Calu3 (cell line): ENCODE measurements around the gene MYLK. TPM values are rescaled to one million over a fixed set of nuclear protein-coding genes. Genes with fewer than 3 reads are reported as not detected.

ENCODE experiments used
- BruUV-seq: library from RNA; stranded (reverse); fragments of 400-500 nt; replicated peaks from 2 replicates; lab custom pipeline; 2021; lab: Mats Ljungman, UMichigan
- CTCF ChIA-PET: fragments of 300-600 bp; sonication (Branson Sonifier 250); formaldehyde crosslinking; loops from one replicate; lab custom pipeline; 2022; ENCODE audit warnings: antibody characterized with exemption; lab: Charles Lee
- DNase-seq: peaks from one replicate; pipeline ENCODE4 v3.0.0; 2022
- H3K27ac Mint-ChIP-seq: one replicate; pipeline ENCODE4 v1.8.0; 2022; ENCODE audit warnings: mixed read lengths; ENCODE audit not compliant: unreplicated experiment
- H3K27me3 Mint-ChIP-seq: one replicate; pipeline ENCODE4 v1.8.0; 2022; ENCODE audit warnings: mixed read lengths; ENCODE audit not compliant: unreplicated experiment
- H3K36me3 Mint-ChIP-seq: one replicate; pipeline ENCODE4 v1.8.0; 2022; ENCODE audit warnings: mild to moderate bottlenecking, moderate library complexity, mixed read lengths; ENCODE audit not compliant: insufficient read depth, unreplicated experiment
- H3K4me1 Mint-ChIP-seq: one replicate; pipeline ENCODE4 v1.8.0; 2022; ENCODE audit warnings: mild to moderate bottlenecking, low read depth, mixed read lengths; ENCODE audit not compliant: unreplicated experiment
- H3K4me3 Mint-ChIP-seq: one replicate; pipeline ENCODE4 v1.8.0; 2022; ENCODE audit warnings: mild to moderate bottlenecking, low read depth, moderate library complexity, mixed read lengths; ENCODE audit not compliant: unreplicated experiment
- H3K9me3 Mint-ChIP-seq: one replicate; pipeline ENCODE4 v1.8.0; 2022; ENCODE audit warnings: low read depth, mixed read lengths; ENCODE audit not compliant: unreplicated experiment
- CTCF ChIP-seq: fragments of 200-600 bp; IDR thresholded peaks from one replicate; pipeline ENCODE4 v1.8.0; 2022; ENCODE audit warnings: antibody characterized with exemption; ENCODE audit not compliant: unreplicated experiment
- intact Hi-C: fragments of 100-400 bp; cut with micrococcal nuclease; formaldehyde crosslinking; loops from one replicate; pipeline ENCODE4 v1.10.0; 2022; ENCODE audit not compliant: unreplicated experiment
- total RNA-seq: library from RNA; stranded (reverse); gene quantifications from 2 replicates; pipeline ENCODE4 v1.2.3, GENCODE V29; 2022

The MYLK gene
- total RNA-seq, 1 experiment from 2014 or later, result 10.7 TPM

GRCh38 chr3:123735456-123735855 is 148.7 kb downstream of the MYLK start:
- no TSS peak for BruUV-seq
- Mint-ChIP-seq H3K27me3 (no peaks in the 10 kb centered on the region), H3K4me1 (peaks cover 19% of the 10 kb centered on the region)

GRCh38 chr3:123734527-123734902 is 149.6 kb downstream of the MYLK start:
- H3K9me3 Mint-ChIP-seq, result no peaks in the 10 kb centered on the region
- CTCF ChIA-PET, result no interaction called here
- no peak for TF ChIP-seq CTCF
- no TSS peak for BruUV-seq
- H3K4me1 Mint-ChIP-seq, result peaks cover 19% of the 10 kb centered on the region
- no peak overlapping the region for H3K27ac Mint-ChIP-seq
- DNase-seq, result no peak
- no peaks in the 10 kb centered on the region for H3K36me3 Mint-ChIP-seq
- no peaks in the 10 kb centered on the region for H3K27me3 Mint-ChIP-seq
- intact Hi-C loops, result no loop called here
- no peak overlapping the region for H3K4me3 Mint-ChIP-seq

More at GRCh38 chr3:123735456-123735855, 148.7 kb downstream of the MYLK start:
- H3K9me3 Mint-ChIP-seq, result no peaks in the 10 kb centered on the region
- H3K27ac Mint-ChIP-seq, result no peak overlapping the region
- no peaks in the 10 kb centered on the region for H3K36me3 Mint-ChIP-seq
- CTCF ChIA-PET, result no interaction called here
- no peak overlapping the region for H3K4me3 Mint-ChIP-seq
- intact Hi-C loops, result no loop called here
- DNase-seq, result no peak
- no peak for TF ChIP-seq CTCF

GRCh38 chr3:123733805-123734526 is 150.2 kb downstream of the MYLK start:
- no peaks in the 10 kb centered on the region for H3K9me3 Mint-ChIP-seq
- no peak overlapping the region for H3K27ac Mint-ChIP-seq
- H3K4me1 Mint-ChIP-seq, result peaks cover 19% of the 10 kb centered on the region
- no peak for DNase-seq
- intact Hi-C loops, result no loop called here
- no peaks in the 10 kb centered on the region for H3K27me3 Mint-ChIP-seq
- H3K4me3 Mint-ChIP-seq, result no peak overlapping the region
- H3K36me3 Mint-ChIP-seq, result no peaks in the 10 kb centered on the region
- CTCF ChIA-PET, result interaction anchor here (0.8 to 2.1 kb wide), 2 partner anchors 10 to 197 kb away, joined by 5 to 10 read pairs; no protein-coding TSS in a partner anchor
- TF ChIP-seq CTCF, result no peak
- BruUV-seq, result no TSS peak

- CTCF ChIA-PET, result interaction anchor here (0.8 to 2.1 kb wide), 2 partner anchors 10 to 198 kb away, joined by 5 to 10 read pairs; no protein-coding TSS in a partner anchor
- no TSS peak for BruUV-seq
- intact Hi-C loops, result no loop called here
- no peak for TF ChIP-seq CTCF
- no peak overlapping the region for H3K4me3 Mint-ChIP-seq
- H3K9me3 Mint-ChIP-seq, result no peaks in the 10 kb centered on the region
- peak overlapping the region; percentile 50 for H3K27ac Mint-ChIP-seq
- peaks cover 19% of the 10 kb centered on the region for H3K4me1 Mint-ChIP-seq
- no peaks in the 10 kb centered on the region for H3K36me3 Mint-ChIP-seq
- DNase-seq, result no peak
- no peaks in the 10 kb centered on the region for H3K27me3 Mint-ChIP-seq
These were observed 150.8 kb downstream of the MYLK start for GRCh38 chr3:123733341-123733740.
